GM18873 (cell line): ENCODE data around the gene MYO5C.
A peak's percentile ranks its signal among the peaks of the same experiment; 100 is the strongest.

Experiments
- ATAC-seq: cut with Tn5 transposase; IDR thresholded peaks from one replicate; pipeline ENCODE4 v1.9.1; 2021; ENCODE audit warnings: mild to moderate bottlenecking, moderate library complexity, moderate number of reproducible peaks; ENCODE audit not compliant: unreplicated experiment, low FRiP score

MYO5C gene

DNA sequence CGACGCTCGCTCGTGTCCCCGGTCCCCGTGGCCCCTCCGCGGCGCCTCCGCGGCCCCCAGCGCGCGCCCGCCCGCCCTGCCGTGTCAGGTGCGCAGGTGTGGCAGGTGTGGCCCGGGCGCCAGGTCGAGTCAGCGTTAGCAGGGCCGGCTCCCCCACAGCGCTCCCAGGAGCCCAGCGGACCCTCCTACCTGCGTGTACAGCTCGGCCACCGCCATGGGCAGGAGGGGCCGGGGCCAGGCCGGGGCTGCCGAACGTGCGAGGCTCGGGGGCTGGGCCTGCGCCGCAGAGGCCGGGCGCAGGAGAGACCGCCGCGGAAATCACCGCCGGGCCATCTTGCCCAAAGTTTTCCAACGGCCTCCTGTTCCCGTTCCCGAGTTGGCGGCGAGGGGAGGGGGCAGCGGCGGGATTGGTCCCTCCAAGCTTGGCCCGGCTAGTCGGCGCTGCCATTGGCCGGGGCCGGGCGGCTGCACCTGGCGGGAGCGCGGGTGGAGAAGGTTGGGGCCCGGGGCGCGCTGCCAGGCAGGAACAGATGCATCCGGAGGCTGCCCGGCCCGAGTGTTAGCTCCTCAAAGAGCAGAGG lies at the start of gene MYO5C:
Gene MYO5C (minus strand): TSS at position 384 of the 581 bp plus-strand sequence. CDS start 168 bp downstream, at position 216.
- ATAC-seq, result no peak

DNA sequence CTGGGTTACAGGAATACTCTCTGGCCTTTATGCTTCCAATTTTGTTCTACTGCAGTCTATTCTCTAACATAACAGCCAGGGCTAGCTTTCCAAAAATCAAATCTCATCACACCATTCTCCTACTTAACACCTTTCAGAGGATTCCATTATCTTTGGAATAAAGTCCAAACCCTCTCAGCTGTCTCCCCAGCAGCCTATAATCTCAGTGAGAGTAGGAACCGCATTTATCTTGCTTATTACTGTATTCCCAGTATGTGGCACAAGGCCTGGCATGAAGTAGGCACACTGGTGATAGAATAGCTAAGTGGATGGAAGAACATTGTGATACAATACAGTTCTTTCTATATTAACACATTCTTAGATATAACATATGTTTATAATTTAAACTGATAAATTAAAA lies 49.0 kb upstream of the MYO5C start:
- no peak for ATAC-seq

GRCh38 chr15:52343831-52344230 lies 48.2 kb upstream of the MYO5C start:
- no peak for ATAC-seq

- ATAC-seq, result no peak
These were observed 44.5 kb upstream of the MYO5C start for GRCh38 chr15:52340093-52340492.

- no peak for ATAC-seq
These were observed 43.3 kb upstream of the MYO5C start for GRCh38 chr15:52338891-52339290.

GRCh38 chr15:52338058-52338457 lies 42.5 kb upstream of the MYO5C start:
- ATAC-seq, result no peak

GRCh38 chr15:52337198-52337853 lies 41.7 kb upstream of the MYO5C start:
- ATAC-seq, result no peak

- no peak for ATAC-seq
These were observed 40.9 kb upstream of the MYO5C start for GRCh38 chr15:52336529-52336928.

- ATAC-seq, result no peak
These were observed 39.0 kb upstream of the MYO5C start for GRCh38 chr15:52334491-52335160.

DNA sequence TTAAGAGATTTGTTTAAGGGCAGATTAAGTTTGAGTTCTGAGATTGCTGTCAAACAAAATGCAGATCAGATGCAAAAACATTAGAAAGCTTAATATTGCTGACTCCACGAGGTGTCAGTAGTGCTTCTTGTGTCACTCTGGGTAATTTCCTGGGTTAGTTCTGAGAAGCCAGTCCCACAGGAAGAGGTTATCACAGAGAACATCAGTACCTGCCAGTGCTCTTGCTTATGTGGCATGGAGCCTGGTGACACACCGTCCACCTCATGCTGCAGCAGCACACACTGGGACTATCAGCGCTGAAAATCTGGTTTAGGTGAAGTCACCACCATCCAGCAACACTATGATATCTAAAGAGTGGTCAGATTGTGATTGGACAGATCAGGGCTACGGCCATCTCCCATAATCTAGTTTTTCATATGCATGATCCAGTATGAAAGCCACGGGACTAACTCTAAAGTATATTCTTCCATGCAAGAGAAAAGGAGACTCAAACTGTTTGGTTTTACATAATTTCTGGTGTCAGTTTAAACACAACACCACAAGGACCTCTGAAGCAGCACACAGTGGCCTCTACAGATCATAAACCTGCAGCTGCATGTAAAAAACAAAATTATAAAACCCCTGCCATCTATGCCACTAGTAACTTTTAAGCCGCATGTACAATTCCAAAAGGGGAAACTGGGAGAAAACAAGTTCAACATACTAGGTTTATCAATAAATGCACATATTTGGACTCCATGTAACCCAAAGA lies 36.1 kb upstream of the MYO5C start:
- peak; percentile 73 for ATAC-seq

GRCh38 chr15:52329987-52330386 lies 34.4 kb upstream of the MYO5C start:
- ATAC-seq, result no peak

GRCh38 chr15:52329150-52329549 lies 33.5 kb upstream of the MYO5C start:
- ATAC-seq, result no peak

GRCh38 chr15:52328680-52329079 lies 33.1 kb upstream of the MYO5C start:
- no peak for ATAC-seq

DNA sequence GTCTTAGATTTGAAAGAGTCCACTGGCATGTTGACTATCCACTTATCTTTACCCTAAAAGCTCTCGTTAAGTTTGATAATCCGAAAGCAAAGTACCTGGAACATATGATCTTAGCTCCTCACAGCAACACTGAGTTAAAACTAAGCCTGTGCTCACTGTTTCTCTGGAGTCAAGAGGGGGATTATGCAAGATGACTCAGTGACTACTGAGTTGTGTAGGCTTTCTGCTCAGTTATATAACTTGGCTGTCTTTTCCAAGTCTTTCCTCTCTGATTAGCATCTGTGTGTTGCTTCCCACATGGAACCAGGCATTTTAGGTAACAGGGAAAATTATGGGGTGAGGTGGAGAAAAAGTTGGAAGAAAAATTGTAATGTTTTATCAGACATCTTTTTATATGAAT lies 31.2 kb upstream of the MYO5C start:
- no peak for ATAC-seq

- no peak for ATAC-seq
These were observed 28.5 kb upstream of the MYO5C start for GRCh38 chr15:52324109-52324508.

GRCh38 chr15:52318729-52319500 lies 23.3 kb upstream of the MYO5C start:
- no peak for ATAC-seq

DNA sequence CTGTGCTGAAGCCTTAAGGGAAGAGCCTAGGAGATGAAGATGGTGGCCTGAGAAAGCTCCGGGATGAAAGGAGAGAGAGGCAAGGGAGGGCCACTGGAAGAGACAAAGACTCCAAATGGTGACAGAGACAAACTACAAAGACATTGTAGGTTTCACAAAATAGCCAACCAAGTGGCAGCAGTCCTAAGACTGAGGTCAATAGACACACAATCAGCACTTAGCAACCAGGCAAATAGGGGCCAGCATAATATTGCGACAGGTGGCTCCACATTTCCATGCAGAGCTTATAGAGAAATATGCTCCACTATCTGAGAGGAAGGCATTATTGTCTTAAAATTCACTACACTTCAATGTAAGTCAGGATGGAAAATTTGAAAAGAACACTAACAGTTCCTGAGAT lies 22.1 kb upstream of the MYO5C start:
- ATAC-seq, result no peak

DNA sequence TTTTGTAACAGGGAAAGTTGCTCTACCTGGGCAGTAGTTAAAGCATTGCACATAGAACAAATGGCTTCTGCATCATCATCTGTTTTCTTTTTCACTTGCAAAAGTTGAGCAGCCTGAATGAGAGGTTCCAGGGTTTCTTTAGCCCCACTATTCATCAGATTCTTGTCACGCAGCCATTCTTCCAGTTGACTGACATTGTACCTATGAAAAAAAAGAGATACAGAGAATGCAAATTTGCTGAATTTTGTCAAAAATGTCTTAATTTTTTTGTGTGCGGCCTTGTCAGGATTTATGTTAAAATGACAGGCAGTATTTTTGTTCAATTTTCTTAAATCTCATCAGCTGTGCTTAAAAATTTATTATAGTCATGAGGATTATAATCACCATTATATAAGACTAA lies 21.4 kb upstream of the MYO5C start:
- ATAC-seq, result no peak

DNA sequence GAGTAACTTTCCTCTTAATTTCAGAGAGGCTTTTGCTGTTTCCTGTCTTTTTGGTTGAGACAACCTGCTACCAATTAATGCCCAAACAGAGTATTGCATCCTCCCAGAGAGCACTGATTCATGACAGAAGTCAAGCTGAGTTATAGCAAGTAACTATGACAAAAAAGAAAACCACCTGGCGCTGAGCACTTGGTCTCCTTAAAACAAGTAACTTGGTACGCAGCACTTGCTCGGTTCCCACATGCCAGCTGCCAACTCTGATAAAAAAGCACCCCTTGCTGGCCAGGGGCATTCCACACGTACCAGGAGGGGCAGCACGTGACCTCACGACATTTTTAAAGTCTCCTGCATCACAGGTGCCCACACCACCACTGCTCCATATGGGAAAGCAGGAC lies 13.5 kb upstream of the MYO5C start:
- peak; percentile 69 for ATAC-seq

DNA sequence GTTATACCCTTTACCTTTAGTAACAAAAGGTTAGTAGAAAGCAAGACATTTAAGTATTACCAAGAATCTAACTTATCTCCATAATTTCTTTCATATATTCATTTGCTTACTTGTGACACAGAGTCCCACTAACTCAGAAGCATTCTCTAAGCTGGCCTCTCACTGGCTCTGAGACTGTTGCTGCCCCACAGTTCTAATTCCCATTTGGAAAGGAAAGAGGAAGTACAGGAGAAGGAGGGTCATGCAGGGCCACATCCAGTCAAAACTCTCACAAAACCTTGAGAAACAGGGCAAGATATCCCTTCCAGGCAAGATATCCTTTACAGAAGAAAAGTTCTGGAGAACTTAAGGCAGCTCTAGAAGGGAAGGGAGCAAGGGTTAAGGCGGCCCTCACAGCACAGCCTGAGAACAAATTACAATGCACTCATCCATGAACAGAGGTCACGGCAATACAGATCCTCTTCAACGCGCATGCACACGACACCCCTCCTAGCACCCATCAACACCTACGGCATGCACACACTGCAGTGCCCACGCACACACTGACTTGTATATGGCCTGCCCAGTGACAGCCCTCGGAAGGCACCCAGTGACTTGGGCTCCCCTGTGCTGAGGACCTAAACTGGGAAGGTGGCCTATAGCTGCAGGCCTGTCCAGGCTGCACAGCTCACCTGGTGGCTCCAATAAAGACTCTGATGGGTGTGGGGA lies 13.0 kb upstream of the MYO5C start:
- ATAC-seq, result peak; percentile 49
